ENCODE results near the gene SPTBN4.
"Not testable (repeated sequence)": the region's sequence is repeated elsewhere in the genome, so short reads cannot be mapped to it uniquely, and the experiment has no call there.

The SPTBN4 gene

DNA sequence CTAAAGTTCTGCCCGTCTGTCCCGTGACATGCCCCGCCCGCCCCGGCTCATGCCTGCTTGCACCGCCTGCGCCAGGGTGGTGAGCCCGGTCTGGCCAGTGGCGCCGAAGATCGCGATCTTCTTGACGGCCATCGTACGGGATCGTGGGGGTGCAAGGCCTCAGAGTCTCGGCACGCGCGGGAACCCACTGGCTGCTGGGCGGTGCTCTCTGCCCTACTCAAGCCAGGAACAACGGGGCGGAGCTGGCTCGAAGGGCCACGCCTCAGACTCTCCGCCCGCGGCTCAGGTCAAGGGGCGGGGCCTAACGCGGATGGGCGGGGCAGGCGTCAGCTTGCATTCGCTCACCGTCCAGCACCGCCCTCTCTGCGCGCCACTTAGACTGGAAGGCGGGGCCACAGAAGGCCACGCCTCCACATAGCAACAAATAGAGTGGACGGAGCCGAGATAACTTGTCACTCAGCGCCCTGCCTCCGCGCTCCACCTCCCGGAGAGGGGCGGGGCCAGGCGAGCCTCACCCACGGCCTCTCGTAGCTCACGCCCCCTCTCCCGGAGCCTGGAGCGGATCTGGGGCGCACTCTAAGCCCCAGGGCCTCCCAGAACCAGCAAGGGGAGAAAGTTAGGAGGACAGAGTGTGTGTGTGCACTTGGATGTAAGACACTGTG lies 1.1 kb upstream of the SPTBN4 start, which contains the start of gene BLVRB:
Gene BLVRB, minus strand, starts transcription at position 189 of the 662 bp plus-strand sequence. Its CDS starts 57 bp downstream, at position 132.
- peak; percentile 99 for DNase-seq

GRCh38 chr19:40466219-40466984 lies 399 bp upstream of the SPTBN4 start:
- DNase-seq = peak; percentile 93

DNA sequence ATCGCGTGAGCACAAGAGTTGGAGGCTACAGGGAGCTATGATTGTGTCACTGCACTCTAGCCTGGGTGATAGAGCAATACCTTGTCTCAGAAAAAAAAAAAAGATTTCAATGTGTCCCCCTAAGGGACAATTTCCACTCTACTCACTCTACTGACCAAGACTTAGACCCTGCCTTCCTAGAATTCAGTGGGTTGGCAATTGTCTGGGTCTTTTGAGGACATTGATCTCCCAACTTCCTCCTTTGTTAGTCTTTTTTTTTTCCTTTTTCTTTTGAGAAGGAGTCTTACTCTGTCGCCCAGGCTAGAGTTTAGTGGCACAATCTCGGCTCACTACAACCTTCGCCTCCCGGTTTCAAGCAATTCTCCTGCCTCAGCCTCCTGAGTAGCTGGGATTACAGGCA lies 2.2 kb downstream of the SPTBN4 start:
- no peak for DNase-seq

DNA sequence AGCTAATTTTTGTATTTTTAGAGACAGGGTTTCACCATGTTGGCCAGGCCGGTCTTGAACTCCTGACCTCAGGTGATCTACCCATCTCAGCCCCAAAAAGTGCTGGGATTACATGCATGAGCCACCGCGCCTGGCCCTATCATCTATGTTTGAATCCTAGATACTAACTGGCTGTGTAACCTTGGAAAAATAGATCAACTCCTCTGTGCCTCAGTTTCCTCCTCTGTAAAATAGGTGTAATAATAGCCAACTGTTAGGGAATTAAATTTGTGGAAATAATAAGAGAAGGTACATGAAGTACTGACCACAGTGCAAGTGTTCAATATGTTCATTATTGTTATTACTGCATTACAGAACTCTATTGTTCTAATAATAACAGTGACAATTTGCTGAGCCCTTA lies 4.3 kb downstream of the SPTBN4 start:
- DNase-seq = no peak

- no peak for DNase-seq
Measured at GRCh38 chr19:40472516-40472915, 5.7 kb downstream of the SPTBN4 start.

GRCh38 chr19:40474737-40475136 lies 7.9 kb downstream of the SPTBN4 start:
- no peak for DNase-seq

DNA sequence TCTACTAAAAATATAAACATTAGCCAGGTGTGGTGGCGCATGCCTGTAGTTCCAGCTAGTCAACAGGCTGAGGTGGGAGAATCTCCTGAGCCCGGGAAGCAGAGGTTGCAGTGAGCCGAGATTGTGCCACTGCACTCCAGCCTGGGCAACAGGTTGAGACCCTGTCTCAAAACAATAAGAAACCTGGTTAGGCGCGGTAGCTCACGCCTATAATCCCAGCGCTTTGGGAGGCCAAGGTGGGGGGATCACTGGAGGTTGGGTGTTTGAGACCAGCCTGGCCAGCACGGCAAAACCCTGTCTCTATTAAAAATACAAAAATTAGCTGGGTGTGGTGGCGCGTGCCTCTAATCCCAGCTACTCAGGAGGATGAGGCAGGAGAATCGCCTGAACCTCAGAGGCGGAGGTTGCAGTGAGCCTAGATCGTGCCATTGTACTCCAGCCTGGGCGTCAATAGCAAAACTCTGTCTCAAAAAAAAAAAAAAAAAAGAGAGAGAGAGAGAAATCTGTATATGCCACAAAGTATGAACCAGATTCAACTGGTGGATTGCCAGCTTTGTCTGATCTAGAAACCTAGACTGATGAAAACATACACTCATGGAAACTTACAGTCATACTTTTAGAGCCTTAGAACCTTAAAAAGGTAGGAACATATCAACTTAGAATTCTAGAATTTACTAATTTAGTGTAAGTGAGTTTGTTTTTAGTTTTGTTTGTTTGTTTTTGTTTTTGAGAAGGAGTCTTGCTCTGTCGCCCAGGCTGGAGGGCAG lies 9.3 kb downstream of the SPTBN4 start:
- DNase-seq = peak; percentile 27

GRCh38 chr19:40486017-40486416 lies 19.2 kb downstream of the SPTBN4 start:
- DNase-seq = no peak

- no peak for DNase-seq
Measured at GRCh38 chr19:40489882-40490230, 23.1 kb downstream of the SPTBN4 start.

DNA sequence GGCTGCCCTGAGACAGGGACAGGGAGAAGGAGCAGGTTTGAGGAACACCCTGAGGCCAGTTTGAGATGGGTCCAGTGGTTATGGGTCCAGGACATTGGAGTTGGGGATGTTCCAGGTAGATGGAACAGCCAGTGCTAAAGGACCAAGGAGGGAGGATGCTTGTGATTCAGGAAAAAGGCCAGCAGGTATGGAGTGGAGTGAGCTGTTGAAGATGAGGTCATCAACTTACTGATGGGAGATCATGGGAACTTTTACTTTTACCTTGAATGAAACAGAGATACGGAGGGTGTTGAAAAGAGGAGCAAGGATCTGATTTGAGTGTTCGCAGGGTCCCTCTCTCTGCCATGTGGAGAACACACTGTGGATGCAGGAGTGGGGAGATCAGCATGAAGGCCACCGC lies 25.5 kb downstream of the SPTBN4 start:
- DNase-seq = no peak

DNA sequence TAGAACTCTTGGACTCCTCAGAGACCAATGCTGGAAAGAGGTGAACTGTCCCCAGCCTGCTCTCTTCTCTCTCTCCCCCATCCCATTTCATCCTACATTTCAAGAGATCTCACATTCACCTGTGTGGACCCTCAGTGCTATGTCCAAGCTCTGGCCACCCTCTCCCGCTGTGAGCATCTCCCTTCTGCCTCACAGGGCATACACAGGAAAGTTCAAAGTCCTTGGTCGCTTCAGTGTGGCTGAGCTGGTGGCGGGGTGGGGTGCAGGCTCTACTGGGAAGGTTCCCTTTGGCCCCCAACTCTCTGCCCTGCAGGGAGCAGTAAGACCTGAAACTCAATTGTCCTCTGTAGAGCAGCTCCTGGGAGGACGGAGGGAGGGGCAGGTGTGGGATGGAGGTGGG lies 27.0 kb downstream of the SPTBN4 start:
- no peak for DNase-seq

DNA sequence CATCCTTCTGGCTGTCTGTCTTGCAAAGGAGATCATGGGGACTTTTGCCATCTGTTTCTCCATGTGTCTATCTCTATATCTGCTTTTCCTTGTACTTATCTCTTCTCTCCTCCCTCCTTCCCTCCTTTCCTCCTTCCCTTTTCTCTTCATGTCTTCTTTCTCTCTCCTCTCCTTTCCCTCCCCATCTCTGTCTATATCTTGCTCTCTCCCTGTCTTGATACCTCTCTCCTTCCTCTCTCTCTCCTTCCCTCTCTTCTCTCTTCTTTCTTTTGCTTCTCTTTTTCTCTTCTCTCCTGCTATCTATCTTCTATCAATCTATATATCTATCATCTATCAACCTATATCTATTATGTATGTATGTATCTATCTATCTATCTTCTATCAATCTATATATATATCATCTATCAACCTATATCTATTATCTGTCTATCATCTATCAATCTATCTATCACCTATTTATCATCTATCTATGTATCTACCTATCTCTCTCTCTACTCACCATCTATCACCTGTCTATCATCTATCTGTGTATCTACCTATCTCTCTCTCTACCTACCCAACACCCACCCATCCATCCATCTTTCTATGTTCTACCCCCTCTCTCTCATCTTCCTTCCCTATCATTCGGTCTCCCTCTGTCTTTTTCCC lies 27.5 kb downstream of the SPTBN4 start:
- no peak for DNase-seq

DNA sequence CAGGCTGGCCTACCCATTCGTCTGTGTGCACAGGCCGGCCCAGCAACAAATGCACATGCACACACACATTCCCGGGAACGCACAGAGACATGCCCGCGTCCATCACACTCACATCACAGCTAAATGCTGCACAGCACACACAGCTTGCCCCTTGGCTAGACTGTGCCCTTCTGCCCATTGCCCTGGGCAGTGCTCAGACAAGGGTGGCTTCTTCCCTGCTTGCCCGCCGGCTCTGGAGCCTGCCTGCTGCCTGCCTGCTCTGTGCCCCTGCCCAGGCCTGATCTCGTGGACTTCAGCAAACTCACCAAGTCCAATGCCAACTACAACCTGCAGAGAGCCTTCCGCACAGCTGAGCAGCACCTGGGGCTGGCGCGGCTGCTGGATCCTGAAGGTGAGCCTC lies 30.4 kb downstream of the SPTBN4 start:
- no peak for DNase-seq

DNA sequence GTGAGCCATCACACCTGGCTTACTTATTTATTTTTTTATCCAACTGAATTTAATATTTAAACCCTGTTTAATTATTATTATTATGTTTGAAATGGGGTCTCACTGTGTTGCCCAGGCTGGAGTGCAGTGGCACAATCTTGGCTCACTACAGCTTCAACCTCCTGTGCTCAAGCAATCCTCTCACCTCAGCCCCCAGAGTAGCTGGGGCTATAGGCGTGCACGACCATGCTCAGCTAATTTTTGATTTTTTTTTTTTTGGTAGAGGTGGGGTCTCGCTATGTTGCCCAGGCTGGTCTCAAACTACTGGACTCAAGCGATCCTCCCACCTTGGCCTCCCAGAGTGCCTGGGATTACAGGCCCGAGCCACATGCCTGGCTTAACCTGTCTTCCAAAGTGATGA lies 32.5 kb downstream of the SPTBN4 start:
- no peak for DNase-seq

GRCh38 chr19:40500678-40501530 lies 34.1 kb downstream of the SPTBN4 start:
- not testable (repeated sequence) for DNase-seq

DNA sequence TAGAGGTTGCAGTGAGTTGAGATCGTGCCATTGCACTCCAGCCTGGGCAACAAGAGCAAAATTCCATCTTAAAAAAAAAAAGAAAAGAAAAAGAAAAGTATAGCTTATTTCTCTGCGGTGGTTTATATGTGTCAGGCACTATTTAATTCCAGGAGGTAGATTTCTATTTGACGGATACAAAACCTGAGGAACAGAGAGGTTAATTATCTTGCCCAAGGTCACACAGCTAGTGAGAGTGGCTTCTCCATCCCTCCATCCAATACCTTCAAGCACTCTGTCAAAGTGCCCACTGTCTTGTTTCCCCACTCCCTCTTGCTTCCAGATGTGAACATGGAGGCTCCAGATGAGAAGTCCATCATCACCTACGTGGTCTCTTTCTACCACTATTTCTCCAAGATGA lies 34.8 kb downstream of the SPTBN4 start:
- no peak for DNase-seq

DNA sequence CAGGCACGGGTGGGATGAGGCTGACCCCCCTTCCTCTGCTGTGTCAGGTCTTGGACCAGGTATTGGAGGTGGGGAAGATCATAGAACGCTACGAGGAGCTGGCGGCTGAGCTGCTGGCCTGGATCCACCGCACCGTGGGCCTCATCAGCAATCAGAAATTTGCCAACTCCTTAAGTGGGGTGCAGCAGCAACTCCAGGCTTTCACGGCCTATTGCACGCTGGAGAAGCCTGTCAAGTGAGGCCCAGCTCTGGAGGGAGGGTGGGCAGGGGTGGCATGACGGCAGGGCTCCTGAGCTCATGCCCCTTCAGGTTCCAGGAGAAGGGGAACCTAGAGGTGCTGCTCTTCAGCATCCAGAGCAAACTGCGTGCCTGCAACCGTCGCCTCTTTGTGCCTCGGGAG lies 35.3 kb downstream of the SPTBN4 start:
- no peak for DNase-seq

- peak; percentile 68 for DNase-seq
Measured at GRCh38 chr19:40502647-40503319, 36.0 kb downstream of the SPTBN4 start.

DNA sequence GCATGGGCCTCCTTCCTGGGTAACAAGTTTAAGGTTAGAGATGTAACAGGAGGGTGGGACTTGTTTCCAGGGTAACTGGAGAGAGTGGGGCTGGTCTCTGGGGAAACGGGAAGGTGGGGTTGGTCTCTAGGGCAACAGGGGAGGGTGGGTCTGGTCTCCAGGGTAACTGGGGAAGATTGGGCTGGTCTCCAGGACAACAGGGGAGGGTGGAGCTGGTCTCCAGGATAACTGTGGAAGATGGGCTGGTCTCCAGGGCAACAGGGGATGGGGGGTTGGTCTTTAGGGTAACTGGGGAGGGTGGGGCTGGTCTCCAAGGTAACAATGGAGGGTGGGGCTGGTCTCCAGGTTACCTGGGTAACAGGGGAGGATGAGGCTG lies 36.5 kb downstream of the SPTBN4 start:
- peak; percentile 34 for DNase-seq

GRCh38 chr19:40506099-40506498 lies 39.3 kb downstream of the SPTBN4 start:
- DNase-seq = peak; percentile 47

GRCh38 chr19:40507892-40508291 lies 41.1 kb downstream of the SPTBN4 start:
- no peak for DNase-seq

DNA sequence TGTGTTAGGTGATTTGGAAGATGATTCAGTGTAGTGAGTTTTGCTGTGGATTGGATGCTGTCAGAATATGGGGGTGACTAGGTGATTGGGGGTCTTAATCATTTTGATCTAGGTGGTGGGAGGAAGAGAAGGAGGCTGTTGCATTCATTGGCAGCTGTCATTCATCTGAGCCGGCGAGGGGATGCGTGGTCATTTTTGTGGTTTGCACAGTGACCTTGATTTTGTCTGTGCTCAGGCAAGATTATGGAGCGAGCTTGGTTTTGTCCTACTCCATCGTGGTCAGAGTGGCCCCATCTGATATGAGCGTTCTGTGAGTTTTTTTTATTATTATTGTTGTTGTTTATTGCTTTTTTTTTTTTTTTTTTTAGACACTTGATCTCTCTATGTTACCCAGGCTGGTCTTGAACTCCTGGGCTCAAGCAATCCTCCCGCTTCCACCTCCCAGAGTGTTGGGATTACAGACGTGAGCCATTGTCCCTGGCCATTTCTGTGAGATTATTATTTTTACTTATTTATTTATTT lies 42.0 kb downstream of the SPTBN4 start:
- no peak for DNase-seq

Data from DMS53 (cell line).